ENCODE measurements around the gene WDR91. TPM values are rescaled to one million over a fixed set of nuclear protein-coding genes. Genes with fewer than 3 reads are reported as not detected.

WDR91 gene
- total RNA-seq, 2 donors from 2014 or later: 36.2 to 78.3 TPM

DNA sequence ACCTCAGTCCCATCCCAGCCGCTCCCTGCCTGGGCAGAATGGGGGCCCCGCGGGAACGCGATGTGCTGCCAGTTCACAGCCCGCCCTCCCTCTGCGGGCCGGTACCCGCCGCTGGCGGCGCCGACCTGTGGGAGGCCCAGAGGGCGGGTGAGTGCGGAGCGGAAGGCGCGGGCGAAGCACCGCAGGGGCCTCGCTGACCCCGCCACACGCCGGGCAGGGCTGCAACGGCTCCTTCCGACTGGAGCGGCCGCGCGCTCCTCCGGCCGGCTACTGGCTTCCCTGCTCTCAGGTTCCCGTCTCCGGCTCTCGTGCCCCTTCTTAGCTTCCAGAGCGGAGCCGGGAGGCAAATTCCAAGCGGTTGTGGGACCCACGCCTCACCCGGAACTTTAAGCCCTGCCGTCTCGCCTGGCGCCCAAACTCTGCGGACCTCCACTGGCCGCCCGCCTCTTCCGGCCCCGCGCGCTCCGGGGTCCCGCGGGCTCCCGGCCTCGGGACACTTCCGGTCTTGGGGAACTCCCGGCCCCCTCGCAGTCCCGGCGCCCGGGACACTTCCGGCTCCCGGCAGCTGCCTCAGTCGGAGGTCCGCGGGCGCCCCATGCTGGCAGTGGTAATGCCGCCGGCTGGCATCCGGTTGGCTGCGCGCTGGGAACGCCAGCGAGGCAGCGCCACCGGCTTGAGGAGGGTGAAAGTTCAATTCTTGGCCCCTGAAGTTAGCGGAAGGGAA, 40.9 kb downstream of the WDR91 start, which contains the start of gene CYREN:
Gene CYREN, minus strand, starts transcription at position 434 of the 724 bp plus-strand sequence. CDS start 1,785 bp downstream, outside the sequence.
- Histone ChIP-seq H3K9me3 (no peaks in the 10 kb centered on the region), H3K36me3 (peaks cover 16% of the 10 kb centered on the region), H3K4me3 (peak within 1 kb of the TSS; percentile 96), H3K4me1 (ENCODE audit: control insufficient read depth in 1 of 2, low read depth in 2 of 2) (peaks cover 22 to 49% of the 10 kb centered on the region in 2 donors), H3K27ac (peak within 1 kb of the TSS; percentile 94 to 95), H3K27me3 (replicated peaks; ENCODE audit: insufficient read depth) (no peaks in the 10 kb centered on the region)
- DNase-seq (ENCODE audit: low spot score) (peak; percentile 77), ATAC-seq (ENCODE audit: insufficient number of reproducible peaks, low FRiP score, low read depth) (peak; percentile 93)
- TF ChIP-seq, protein P1, sequence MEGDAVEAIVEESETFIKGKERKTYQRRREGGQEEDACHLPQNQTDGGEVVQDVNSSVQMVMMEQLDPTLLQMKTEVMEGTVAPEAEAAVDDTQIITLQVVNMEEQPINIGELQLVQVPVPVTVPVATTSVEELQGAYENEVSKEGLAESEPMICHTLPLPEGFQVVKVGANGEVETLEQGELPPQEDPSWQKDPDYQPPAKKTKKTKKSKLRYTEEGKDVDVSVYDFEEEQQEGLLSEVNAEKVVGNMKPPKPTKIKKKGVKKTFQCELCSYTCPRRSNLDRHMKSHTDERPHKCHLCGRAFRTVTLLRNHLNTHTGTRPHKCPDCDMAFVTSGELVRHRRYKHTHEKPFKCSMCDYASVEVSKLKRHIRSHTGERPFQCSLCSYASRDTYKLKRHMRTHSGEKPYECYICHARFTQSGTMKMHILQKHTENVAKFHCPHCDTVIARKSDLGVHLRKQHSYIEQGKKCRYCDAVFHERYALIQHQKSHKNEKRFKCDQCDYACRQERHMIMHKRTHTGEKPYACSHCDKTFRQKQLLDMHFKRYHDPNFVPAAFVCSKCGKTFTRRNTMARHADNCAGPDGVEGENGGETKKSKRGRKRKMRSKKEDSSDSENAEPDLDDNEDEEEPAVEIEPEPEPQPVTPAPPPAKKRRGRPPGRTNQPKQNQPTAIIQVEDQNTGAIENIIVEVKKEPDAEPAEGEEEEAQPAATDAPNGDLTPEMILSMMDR (IDR thresholded peaks at IDR 0.05): peak; percentile 50

DNA sequence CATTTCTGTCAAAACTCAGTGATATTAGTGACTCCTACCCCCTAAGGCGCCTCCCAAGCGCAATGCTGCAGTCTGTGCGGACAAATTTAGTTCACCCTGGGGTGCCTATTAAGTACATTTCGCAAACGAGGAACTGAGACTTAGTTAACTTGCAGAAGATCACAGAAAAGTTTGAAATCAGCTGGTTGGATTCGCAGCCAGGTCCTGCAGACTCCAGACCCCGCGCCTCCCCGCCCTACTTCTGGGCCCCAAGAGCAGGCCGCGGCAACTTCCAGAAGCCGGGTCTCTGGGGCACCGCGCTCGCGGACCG, 41.4 kb downstream of the WDR91 start:
- no peaks in the 10 kb centered on the region for H3K27me3 ChIP-seq (replicated peaks; ENCODE audit: insufficient read depth)
- no peaks in the 10 kb centered on the region for H3K9me3 ChIP-seq
- peaks cover 17% of the 10 kb centered on the region for H3K36me3 ChIP-seq
- DNase-seq (ENCODE audit: low spot score) (no peak), ATAC-seq (ENCODE audit: insufficient number of reproducible peaks, low FRiP score, low read depth) (no peak)
- peaks cover 22 to 53% of the 10 kb centered on the region in 2 donors for H3K4me1 ChIP-seq (ENCODE audit: control insufficient read depth in 1 of 2, low read depth in 2 of 2)
- peak overlapping the region; percentile 94 to 95 for H3K27ac ChIP-seq
- TF ChIP-seq, protein P1 (IDR thresholded peaks at IDR 0.05): no peak
- H3K4me3 ChIP-seq: peak overlapping the region; percentile 96

DNA sequence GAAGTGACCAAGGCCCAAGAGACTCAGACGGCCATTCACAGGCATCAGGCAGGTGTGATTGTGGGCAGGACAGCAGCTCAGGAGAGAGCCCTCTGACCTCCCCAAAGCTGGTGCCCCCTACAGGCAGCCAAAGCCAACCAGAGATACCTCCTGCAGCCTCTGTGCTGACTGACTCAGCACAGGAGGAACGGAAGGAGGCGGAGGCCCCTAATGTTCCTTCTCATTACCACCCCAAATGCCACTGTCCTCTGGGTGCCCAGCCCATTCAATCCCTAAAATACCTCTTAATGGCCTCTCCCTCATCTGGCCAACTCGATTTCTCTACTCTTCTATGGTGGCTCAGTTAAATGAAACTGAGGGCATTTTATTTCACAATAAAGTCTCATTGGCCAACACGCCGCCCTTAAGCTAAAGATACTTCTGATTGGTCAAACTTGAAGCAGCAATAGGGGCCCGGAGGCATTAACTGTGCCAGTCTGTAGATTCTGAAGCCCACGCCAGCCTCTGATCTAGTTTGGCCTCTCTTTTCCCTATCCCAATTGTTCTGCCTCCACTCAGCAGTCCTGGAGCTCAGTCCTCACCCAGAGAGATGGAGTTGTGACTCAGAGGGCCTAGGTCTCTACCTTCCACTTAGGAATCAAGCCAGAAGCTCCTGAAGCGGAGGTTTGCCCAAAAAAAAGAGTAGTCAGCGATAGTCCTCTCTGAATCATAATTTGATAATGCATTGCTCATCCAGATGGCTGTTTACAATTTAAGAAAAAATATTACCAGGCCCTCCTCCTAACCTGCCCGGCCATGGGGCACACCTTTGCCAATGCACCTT, 42.0 kb downstream of the WDR91 start:
- Histone ChIP-seq H3K27me3 (replicated peaks; ENCODE audit: insufficient read depth) (no peaks in the 10 kb centered on the region), H3K4me3 (peak overlapping the region; percentile 96), H3K27ac (peak overlapping the region; percentile 94 to 95), H3K4me1 (ENCODE audit: control insufficient read depth in 1 of 2, low read depth in 2 of 2) (peaks cover 22 to 59% of the 10 kb centered on the region in 2 donors), H3K36me3 (peaks cover 21% of the 10 kb centered on the region), H3K9me3 (no peaks in the 10 kb centered on the region)
- ATAC-seq (ENCODE audit: insufficient number of reproducible peaks, low FRiP score, low read depth): no peak
- TF ChIP-seq, protein P1 (IDR thresholded peaks at IDR 0.05): peak; percentile 8
- DNase-seq (ENCODE audit: low spot score): no peak

DNA sequence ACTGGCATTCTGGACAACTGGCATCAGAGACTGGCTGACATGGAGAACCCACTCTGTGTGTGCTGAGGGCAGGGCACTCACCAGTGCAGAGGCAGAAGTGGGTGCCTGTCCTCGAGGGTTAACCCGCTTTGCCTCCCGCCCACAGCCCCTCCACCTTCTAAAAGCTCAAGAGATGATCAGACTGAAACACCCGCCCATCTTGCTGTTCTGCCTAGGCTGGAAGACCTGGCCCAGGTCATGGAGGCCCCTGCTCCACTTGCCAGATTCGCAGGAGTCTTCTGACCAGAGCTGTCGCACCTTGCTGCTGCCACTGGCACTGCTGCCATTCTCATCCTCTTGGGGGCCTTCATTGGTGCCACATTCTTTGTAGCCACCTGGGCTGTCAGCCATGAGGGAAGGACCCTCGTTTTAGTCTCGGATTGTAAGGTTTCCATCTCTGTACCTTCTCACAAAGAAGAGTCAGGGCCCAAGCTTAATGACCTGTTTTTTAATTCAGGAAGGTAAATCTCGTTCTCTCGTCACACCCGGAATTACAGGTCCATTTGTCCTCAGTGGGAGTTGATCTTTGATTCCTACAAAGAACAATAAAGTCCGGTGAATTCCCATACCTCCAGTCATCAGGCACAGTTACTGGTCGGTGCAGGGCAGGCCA, 42.7 kb downstream of the WDR91 start:
- no peak overlapping the region for H3K4me3 ChIP-seq

More for the DNA sequence above, 42.7 kb downstream of the WDR91 start:
- H3K27me3 ChIP-seq (replicated peaks; ENCODE audit: insufficient read depth): no peaks in the 10 kb centered on the region
- no peaks in the 10 kb centered on the region for H3K9me3 ChIP-seq
- H3K4me1 ChIP-seq (ENCODE audit: control insufficient read depth in 1 of 2, low read depth in 2 of 2): peaks cover 22 to 65% of the 10 kb centered on the region in 2 donors
- ATAC-seq (ENCODE audit: insufficient number of reproducible peaks, low FRiP score, low read depth) (no peak), DNase-seq (ENCODE audit: low spot score) (no peak)
- TF ChIP-seq, protein P1 (IDR thresholded peaks at IDR 0.05): no peak
- peaks cover 21% of the 10 kb centered on the region for H3K36me3 ChIP-seq
- H3K27ac ChIP-seq: peak overlapping the region; percentile 19 to 94

Measured in thoracic aorta (tissue), 2 donors.